ENCODE data around the gene ENOPH1. TPM values are rescaled to one million over a fixed set of nuclear protein-coding genes. Genes with fewer than 3 reads are reported as not detected.

ENOPH1 gene
- 39.6 TPM for total RNA-seq

DNA sequence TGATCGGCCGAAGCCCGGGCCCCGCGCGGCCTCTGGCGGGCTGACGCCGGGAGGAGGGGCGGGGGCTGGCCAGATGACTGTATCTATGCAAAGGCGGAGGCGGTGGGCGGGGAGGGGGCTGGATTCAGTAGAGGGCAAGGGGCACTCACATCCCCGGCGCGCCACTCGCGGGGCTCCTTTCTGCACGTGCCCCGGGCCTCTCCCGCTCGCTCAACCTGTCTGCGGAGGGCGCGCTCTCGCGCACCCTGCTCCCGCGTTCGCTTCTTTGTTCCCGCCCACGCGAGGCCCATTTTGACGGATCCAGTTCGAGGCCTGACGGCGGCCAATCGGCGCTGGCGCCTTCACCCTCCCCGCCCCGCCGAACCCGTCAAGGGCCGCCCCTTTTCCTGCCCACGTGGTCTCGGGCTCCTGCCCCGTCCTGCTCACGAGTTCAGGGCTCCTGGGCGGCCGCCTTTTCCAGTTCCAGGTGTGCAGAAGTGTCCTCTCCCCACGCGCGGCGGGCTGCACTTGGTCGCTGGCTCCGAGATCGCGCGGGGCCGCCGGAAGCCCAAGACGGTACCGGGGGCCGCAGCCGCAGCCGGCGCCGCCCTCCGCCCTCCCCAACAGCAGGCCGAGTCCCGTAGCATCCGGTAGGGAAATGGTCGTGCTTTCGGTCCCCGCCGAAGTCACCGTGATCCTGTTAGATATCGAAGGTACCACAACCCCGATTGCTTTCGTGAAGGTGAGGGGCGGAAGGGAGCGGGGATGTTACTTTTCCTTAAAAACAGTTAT, at the start of gene ENOPH1, which contains the start of gene HNRNPDL:
TSS of gene ENOPH1 (plus strand) at position 398 of the 771 bp plus-strand sequence. CDS start at position 638, 240 bp downstream.
TSS of gene HNRNPDL (minus strand) at position 270 of the 771 bp plus-strand sequence. CDS start 772 bp downstream, outside the sequence.

Small RNA genes within 50 kb of the gene (small RNA-seq; reads per million reads assigned to genes)
- gene RF00150 (ENCODE audit: low replicate concordance) = not detected

Other genes with a start within 250 kb of the ENOPH1 start
- gene HNRNPD, start 56.6 kb upstream of the ENOPH1 start, total RNA-seq = 95.6 TPM
- gene HNRNPDL, start 128 bp upstream of the ENOPH1 start, total RNA-seq = 209 TPM
- gene TMEM150C, start 131.4 kb downstream of the ENOPH1 start, total RNA-seq = 17.7 TPM